Measurements from ENCODE around the gene AMACR. TPM values are rescaled to one million over a fixed set of nuclear protein-coding genes. Genes with fewer than 3 reads are reported as not detected.

Gene AMACR
- total and polyA plus RNA-seq, 2 of the 8 experiments (the other 6 are each of a cell fraction or from before 2014, with no cell fraction given), result 9.1 to 12.6 TPM

- DNase-seq (ENCODE audit: low read depth in 1 of 2, low spot score in 2 of 2) (no peak), FAIRE-seq (no peak)
- no peak within 1 kb of the TSS for H2BK5ac ChIP-seq (ENCODE audit: low read depth, low read length)
- H3K79me2 ChIP-seq (ENCODE audit: control insufficient read depth in 1 of 2, insufficient read depth in 2 of 2, low read length in 2 of 2), result no peaks in the 10 kb centered on the region
- TF ChIP-seq JUN (IDR thresholded peaks at IDR 0.05; ENCODE audit: low read depth, low read length) (no peak), CHD2 (IDR thresholded peaks at IDR 0.05; ENCODE audit: low read length) (no peak)
- H4K8ac ChIP-seq (ENCODE audit: extremely low read depth, insufficient read depth, low read length), result peak within 1 kb of the TSS; percentile 62
- no peak within 1 kb of the TSS for H4K91ac ChIP-seq (replicated peaks; ENCODE audit: insufficient read length, low read length)
- H3K23ac ChIP-seq (ENCODE audit: insufficient read length), result no peak within 1 kb of the TSS
- H3K56ac ChIP-seq (replicated peaks; ENCODE audit: insufficient read length, low read depth, low read length), result no peak within 1 kb of the TSS
- peak within 1 kb of the TSS; percentile 95 for H2AK5ac ChIP-seq (ENCODE audit: low read depth, low read length)
- no peaks in the 10 kb centered on the region; a peak in 2 of 7 replicates for H3K4me1 ChIP-seq (replicated peaks in 1 of 4; ENCODE audit: control insufficient read depth in 3 of 4, insufficient read depth in 4 of 4, low read length in 3 of 4)
- H3K4me2 ChIP-seq (ENCODE audit: insufficient read depth in 1 of 2, low read depth in 2 of 2, low read length in 2 of 2), result no peak within 1 kb of the TSS
- H2AFZ ChIP-seq (ENCODE audit: low read length), result no peak within 1 kb of the TSS
- 0 out of 2 replicates have a peak within 1 kb of the TSS, but pooled peaks have one; percentile 40 for H2BK15ac ChIP-seq (ENCODE audit: low read length)
- no peaks in the 10 kb centered on the region for H4K20me1 ChIP-seq (replicated peaks in 1 of 2; ENCODE audit: control insufficient read depth in 1 of 2, insufficient read depth in 2 of 2, low read length in 2 of 2)
- ChIA-PET POLR2A (ENCODE audit: partially characterized antibody) (no interaction called here), CTCF (ENCODE audit: partially characterized antibody) (no interaction called here)
- peak within 1 kb of the TSS; percentile 75 for H2BK12ac ChIP-seq (ENCODE audit: low read depth, low read length)
- H3K36me3 ChIP-seq (ENCODE audit: control insufficient read depth in 2 of 4, insufficient read depth in 4 of 4, low read length in 3 of 4), result peaks cover 0 to 8% (median 4%) of the 10 kb centered on the region in 4 experiments; a peak in 5 of 8 replicates
- H4K5ac ChIP-seq (ENCODE audit: insufficient read length, low read depth, low read length), result no peak within 1 kb of the TSS
- H3K27me3 ChIP-seq (replicated peaks in 1 of 4; ENCODE audit: control insufficient read depth in 3 of 4, extremely low read depth in 1 of 4, insufficient read depth in 3 of 4, low read length in 3 of 4), result no peaks in the 10 kb centered on the region
- no peak within 1 kb of the TSS for H3K4me3 ChIP-seq (ENCODE audit: extremely low read depth in 1 of 4, insufficient read depth in 2 of 4, low read depth in 3 of 4, low read length in 4 of 4)
- no peak within 1 kb of the TSS; the same call in 1 of the 2 replicates for H2BK20ac ChIP-seq (ENCODE audit: low read length)
- H3K23me2 ChIP-seq (ENCODE audit: low read depth, low read length), result peaks cover 5% of the 10 kb centered on the region
- H3K4ac ChIP-seq (replicated peaks; ENCODE audit: insufficient read length, low read depth, low read length), result no peak within 1 kb of the TSS
- no peak within 1 kb of the TSS for H3K18ac ChIP-seq (ENCODE audit: extremely low read depth, low read length)
- H2BK120ac ChIP-seq (replicated peaks; ENCODE audit: low read depth, low read length), result no peak within 1 kb of the TSS
- H3K27ac ChIP-seq (ENCODE audit: low read depth, low read length), result no peak within 1 kb of the TSS
- H3K14ac ChIP-seq (ENCODE audit: insufficient read length), result no peak within 1 kb of the TSS
- H3K9me3 ChIP-seq (ENCODE audit: insufficient read depth in 2 of 2, low read depth in 1 of 2, low read length in 1 of 2), result peaks cover 0 to 10% of the 10 kb centered on the region in 2 experiments; a peak in 1 of 4 replicates
- no peak within 1 kb of the TSS for H3K9ac ChIP-seq (replicated peaks in 1 of 4; ENCODE audit: extremely low read depth in 1 of 4, low read depth in 3 of 4, low read length in 3 of 4)
- no peaks in the 10 kb centered on the region for H3K79me1 ChIP-seq (ENCODE audit: low read depth, low read length)
- WGBS, 2 experiments (ENCODE audit: extremely low coverage in 1 of 2, insufficient coverage in 1 of 2, insufficient read length in 1 of 2, insufficient replicate concordance in 2 of 2, low coverage in 1 of 2, low lambda C conversion rate in 2 of 2, missing lambda C conversion rate in 1 of 2), result 94 to 100% methylated on average over 1 to 7 of the region's 7 CpGs
Observed at GRCh38 chr5:33984671-33985124, 23.2 kb downstream of the AMACR start, which contains the start of gene SLC45A2. TSS of gene SLC45A2 (minus strand) at chr5:33984693. CDS start at chr5:33984583, 110 bp downstream.

Measured in H1 (cell line).